SK-N-SH (cell line): ENCODE data around the gene FEV. TPM values are rescaled to one million over a fixed set of nuclear protein-coding genes. Genes with fewer than 3 reads are reported as not detected.

Experiments used
- CTCF ChIA-PET: fragments of 300-600, 350-600 bp; formaldehyde crosslinking; extraction: SDS; loops from one replicate; lab custom pipeline; 2021; lab: Yijun Ruan, JAX
- POLR2A ChIA-PET: fragments of 350-600 bp; sonication (Branson Sonifier 250); formaldehyde crosslinking; extraction: SDS; loops from one replicate; lab custom pipeline; 2020; ENCODE audit warnings: antibody characterized with exemption, inconsistent platforms; lab: Yijun Ruan, JAX
- DNase-seq: peaks from one replicate; pipeline ENCODE4 v3.0.0; 2012
- H2AFZ ChIP-seq: fragments of 200-600 bp; sonication (generic); 2 replicates; pipeline ENCODE4 v1.8.1; 2016; ENCODE audit warnings: antibody characterized with exemption, mild to moderate bottlenecking, low read depth
- H3F3A ChIP-seq: fragments of 200-600 bp; sonication (generic); replicated peaks from 2 replicates; pipeline ENCODE3; 2016; ENCODE audit warnings: antibody characterized with exemption, mild to moderate bottlenecking; ENCODE audit not compliant: insufficient read depth
- H3K27ac ChIP-seq, 2 experiments: fragments of 200-500 bp in 1 of 2; fragments of 200-600 bp in 1 of 2; sonication (Bioruptor generic) in 1 of 2; sonication (generic), shearing (Covaris generic) in 1 of 2; 2 replicates each; pipeline versions ENCODE4 v1.5.1 to v1.6.1; 2014 to 2016; ENCODE audit warnings: low read depth in 2 of 2, inconsistent platforms in 1 of 2, low read length in 1 of 2, mild to moderate bottlenecking in 1 of 2, mixed read lengths in 1 of 2
- H3K27me3 ChIP-seq: fragments of 200-600 bp; sonication (generic), shearing (Covaris generic); 2 replicates; pipeline ENCODE4 v1.6.1; 2016; ENCODE audit warnings: mixed run types; ENCODE audit not compliant: insufficient read depth
- H3K36me3 ChIP-seq, 2 experiments: fragments of 200-500 bp in 1 of 2; fragments of 200-600 bp in 1 of 2; sonication (Bioruptor generic) in 1 of 2; sonication (generic) in 1 of 2; replicated peaks in 1 of 2; 2 replicates each; pipeline versions ENCODE3 to v1.5.1; 2014 to 2016; ENCODE audit warnings: low read length in 1 of 2, mild to moderate bottlenecking in 1 of 2; ENCODE audit not compliant: insufficient read depth in 2 of 2, control insufficient read depth in 1 of 2
- H3K4me1 ChIP-seq, 2 experiments: fragments of 200-500 bp in 1 of 2; fragments of 200-600 bp in 1 of 2; sonication (Bioruptor generic) in 1 of 2; sonication (generic), shearing (Covaris generic) in 1 of 2; 2 replicates each; pipeline versions ENCODE4 v1.5.1 to v1.6.1; 2014 to 2016; ENCODE audit warnings: low read depth in 1 of 2, low read length in 1 of 2, mixed run types in 1 of 2; ENCODE audit not compliant: insufficient read depth in 2 of 2, control insufficient read depth in 1 of 2
- H3K4me2 ChIP-seq: fragments of 200-600 bp; sonication (generic), shearing (Covaris generic); 2 replicates; pipeline ENCODE4 v1.6.1; 2017; ENCODE audit warnings: mixed run types
- H3K4me3 ChIP-seq, 2 experiments: fragments of 200-500 bp in 1 of 2; fragments of 200-600 bp in 1 of 2; sonication (Bioruptor generic) in 1 of 2; sonication (generic), shearing (Covaris generic) in 1 of 2; 2 replicates each; pipeline versions ENCODE4 v1.5.1 to v1.8.1; 2014 to 2016; ENCODE audit warnings: low read depth in 2 of 2, inconsistent platforms in 1 of 2, low read length in 1 of 2, mild to moderate bottlenecking in 1 of 2, mixed read lengths in 1 of 2, moderate library complexity in 1 of 2
- H3K79me2 ChIP-seq: fragments of 200-600 bp; sonication (generic); 2 replicates; pipeline ENCODE4 v1.8.1; 2017; ENCODE audit warnings: mild to moderate bottlenecking; ENCODE audit not compliant: insufficient read depth
- H3K9ac ChIP-seq: fragments of 200-600 bp; sonication (generic); 2 replicates; pipeline ENCODE4 v1.6.1; 2017; ENCODE audit warnings: mixed run types
- H3K9me2 ChIP-seq: fragments of 200-600 bp; sonication (generic); 2 replicates; pipeline ENCODE4 v1.6.1; 2017; ENCODE audit warnings: mixed run types
- H3K9me3 ChIP-seq: fragments of 200-600 bp; sonication (generic); 2 replicates; pipeline ENCODE4 v1.6.1; 2017; ENCODE audit warnings: mixed run types, mild to moderate bottlenecking, moderate library complexity
- H4K20me1 ChIP-seq: fragments of 200-600 bp; sonication (generic); 2 replicates; pipeline ENCODE4 v1.6.1; 2017; ENCODE audit warnings: mild to moderate bottlenecking, mixed run types; ENCODE audit not compliant: insufficient read depth
- CHD2 ChIP-seq: fragments of 150-350 bp; IDR thresholded peaks from 2 replicates; pipeline ENCODE4 v1.6.1; 2018; ENCODE audit warnings: low read length; ENCODE audit not compliant: partially characterized antibody
- EP300 ChIP-seq, 2 experiments: IDR thresholded peaks; 2 replicates each; pipeline versions ENCODE4 v1.4.0 to v1.6.1; 2012; ENCODE audit warnings: borderline replicate concordance in 1 of 2, low read depth in 1 of 2, low read length in 1 of 2
- EZH2phosphoT487 ChIP-seq: fragments of 200-600 bp; sonication (generic); IDR thresholded peaks from 2 replicates; pipeline ENCODE4 v1.6.1; 2017; ENCODE audit warnings: low read depth, mixed run types, mild to moderate bottlenecking, antibody characterized with exemption, moderate library complexity, borderline replicate concordance
- FOSL2 ChIP-seq: IDR thresholded peaks from 2 replicates; pipeline ENCODE4 v1.4.0; 2012; ENCODE audit warnings: low read depth, mild to moderate bottlenecking, moderate library complexity, borderline replicate concordance
- FOXM1 ChIP-seq: IDR thresholded peaks from 2 replicates; pipeline ENCODE4 v1.4.0; 2012; ENCODE audit warnings: low read depth, mild to moderate bottlenecking
- GABPA ChIP-seq: IDR thresholded peaks from 2 replicates; pipeline ENCODE4 v1.4.0; 2012; ENCODE audit warnings: low read depth, mild to moderate bottlenecking
- MEF2A ChIP-seq: IDR thresholded peaks from 2 replicates; pipeline ENCODE4 v1.4.0; 2012; ENCODE audit warnings: low read depth, borderline replicate concordance
- RCOR1 ChIP-seq: fragments of 150-350 bp; IDR thresholded peaks from 2 replicates; pipeline ENCODE4 v1.6.1; 2017; ENCODE audit warnings: antibody characterized with exemption, low read length
- RFX5 ChIP-seq: IDR thresholded peaks from 2 replicates; pipeline ENCODE4 v1.6.1; 2012; ENCODE audit warnings: mild to moderate bottlenecking, improper control_type of control experiment, low read length
- RXRA ChIP-seq: IDR thresholded peaks from 2 replicates; pipeline ENCODE4 v1.4.0; 2012; ENCODE audit warnings: low read depth, mild to moderate bottlenecking, borderline replicate concordance
- SIN3A ChIP-seq: IDR thresholded peaks from 2 replicates; pipeline ENCODE4 v1.6.1; 2012; ENCODE audit warnings: low read depth, mild to moderate bottlenecking, low read length, moderate library complexity, borderline replicate concordance
- SMC3 ChIP-seq: IDR thresholded peaks from 2 replicates; pipeline ENCODE4 v1.6.1; 2012; ENCODE audit warnings: low read depth, low read length, improper control_type of control experiment
- TAF1 ChIP-seq: IDR thresholded peaks from 2 replicates; pipeline ENCODE4 v1.6.1; 2012; ENCODE audit warnings: low read depth, mild to moderate bottlenecking, low read length, moderate library complexity, borderline replicate concordance
- TEAD4 ChIP-seq: IDR thresholded peaks from 2 replicates; pipeline ENCODE4 v1.4.0; 2012; ENCODE audit warnings: mild to moderate bottlenecking, borderline replicate concordance; ENCODE audit not compliant: insufficient read depth
- USF1 ChIP-seq: IDR thresholded peaks from 2 replicates; pipeline ENCODE4 v1.4.0; 2012; ENCODE audit warnings: low read depth, borderline replicate concordance
- USF2 ChIP-seq: fragments of 150-350 bp; IDR thresholded peaks from 2 replicates; pipeline ENCODE4 v1.6.1; 2017; ENCODE audit warnings: antibody characterized with exemption, low read length, low read depth, borderline replicate concordance
- WGBS: methylation state at CpG from one replicate; pipeline ENCODE4 v1.1.6; 2017; ENCODE audit warnings: low lambda C conversion rate; 5-methylcytosine and 5-hydroxymethylcytosine counted together
- polyA plus RNA-seq, 3 experiments: library from polyadenylated mRNA; depleted of rRNA; stranded (reverse); fragments of >200 nt; gene quantifications; 2 replicates each; pipeline ENCODE4 v1.2.3, GENCODE V29; 2012

The FEV gene
- polyA plus RNA-seq (2012; rRNA removed) = 0.53 and 1.2 TPM in 2 replicates
- polyA plus RNA-seq (2012; cell fraction: cytosol; rRNA removed) = 1.4 and 3.0 TPM in 2 replicates
- polyA plus RNA-seq (2012; cell fraction: nucleus; rRNA removed) = 0.80 and 2.9 TPM in 2 replicates

- Histone ChIP-seq H4K20me1 (no peaks in the 10 kb centered on the region), H3K9ac (no peak within 1 kb of the TSS), H2AFZ (no peak within 1 kb of the TSS), H3K4me3 (peak within 1 kb of the TSS; percentile 16 to 45; a peak in 3 of 4 replicates), H3K9me3 (no peaks in the 10 kb centered on the region), H3F3A (no peaks in the 10 kb centered on the region), H3K4me1 (peaks cover 0 to 34% of the 10 kb centered on the region in 2 experiments; a peak in 2 of 4 replicates), H3K9me2 (no peaks in the 10 kb centered on the region), H3K36me3 (no peaks in the 10 kb centered on the region), H3K79me2 (no peaks in the 10 kb centered on the region), H3K27me3 (peaks cover 42% of the 10 kb centered on the region), H3K27ac (peak within 1 kb of the TSS in 1 of 2 experiments; percentile 89; a peak in 2 of 4 replicates), H3K4me2 (peak within 1 kb of the TSS; percentile 63; the same call in 1 of the 2 replicates)
- ChIA-PET POLR2A (interaction anchor here (0.8 to 6.4 kb wide), 9 partner anchors 8 to 233 kb away, joined by 3 to 89 read pairs (median 4); partner anchors contain the start of gene CDK5R2), CTCF (interaction anchor here (1.0 to 12.4 kb wide), 12 partner anchors 10 to 310 kb away, joined by 3 to 208 read pairs (median 10); partner anchors contain the start of genes CDK5R2 and CRYBA2)
- peak; percentile 84 for DNase-seq
- 9% methylated on average over 13 of the region's 32 CpGs for WGBS
- TF ChIP-seq RCOR1 (no peak), MEF2A (no peak), RXRA (no peak), EZH2phosphoT487 (0 out of 2 replicates have a peak, but pooled peaks have one; percentile 57), EP300 (IDR thresholded peaks at IDR 0.05; ENCODE audit: borderline replicate concordance in 1 of 2, low read depth in 1 of 2, low read length in 1 of 2) (no peak; a peak in 1 of 4 replicates)
Measured at GRCh38 chr2:218985021-218985324, at the start of gene FEV. Gene FEV, minus strand, starts transcription at chr2:218985184. Its CDS starts 109 bp downstream, at chr2:218985075.

- Histone ChIP-seq H3K9ac (no peak overlapping the region), H4K20me1 (no peaks in the 10 kb centered on the region), H2AFZ (no peak overlapping the region), H3K9me3 (no peaks in the 10 kb centered on the region), H3K27ac (no peak overlapping the region), H3K4me1 (peaks cover 0 to 5% of the 10 kb centered on the region in 2 experiments; a peak in 1 of 4 replicates), H3K9me2 (no peaks in the 10 kb centered on the region), H3K4me2 (no peak overlapping the region), H3K27me3 (peaks cover 5% of the 10 kb centered on the region; the same call in 1 of the 2 replicates), H3K4me3 (no peak overlapping the region), H3F3A (no peaks in the 10 kb centered on the region), H3K79me2 (no peaks in the 10 kb centered on the region), H3K36me3 (no peaks in the 10 kb centered on the region)
- no peak for DNase-seq
- ChIA-PET CTCF (interaction anchor here (0.8 to 10.9 kb wide), 6 partner anchors 13 to 122 kb away, joined by 3 to 238 read pairs (median 70); partner anchors contain the start of gene IHH), POLR2A (no interaction called here)
- 75% methylated on average over 21 of the region's 23 CpGs for WGBS
- no peak for TF ChIP-seq EP300 (IDR thresholded peaks at IDR 0.05; ENCODE audit: borderline replicate concordance in 1 of 2, low read depth in 1 of 2, low read length in 1 of 2)
- no peak for TF ChIP-seq SIN3A
- TF ChIP-seq FOXM1 = no peak
- no peak for TF ChIP-seq USF2
- TF ChIP-seq CHD2 = no peak
- no peak for TF ChIP-seq RFX5
- no peak for TF ChIP-seq TAF1
- no peak for TF ChIP-seq TEAD4
- no peak for TF ChIP-seq USF1
- TF ChIP-seq FOSL2 = no peak
- TF ChIP-seq SMC3 = no peak
- TF ChIP-seq GABPA = no peak
- TF ChIP-seq RXRA = no peak
Measured at GRCh38 chr2:219032051-219032745, 47.2 kb upstream of the FEV start.
